Measurements from ENCODE around the gene RRM1. TPM values are rescaled to one million over a fixed set of nuclear protein-coding genes. Genes with fewer than 3 reads are reported as not detected.
A peak's percentile ranks its signal among the peaks of the same experiment; 100 is the strongest.
"Not testable (repeated sequence)": the region's sequence is repeated elsewhere in the genome, so short reads cannot be mapped to it uniquely, and the experiment has no call there.

The RRM1 gene
- total and polyA plus RNA-seq, 2 experiments from 2014 or later, result 73.4 to 91.1 TPM

DNA sequence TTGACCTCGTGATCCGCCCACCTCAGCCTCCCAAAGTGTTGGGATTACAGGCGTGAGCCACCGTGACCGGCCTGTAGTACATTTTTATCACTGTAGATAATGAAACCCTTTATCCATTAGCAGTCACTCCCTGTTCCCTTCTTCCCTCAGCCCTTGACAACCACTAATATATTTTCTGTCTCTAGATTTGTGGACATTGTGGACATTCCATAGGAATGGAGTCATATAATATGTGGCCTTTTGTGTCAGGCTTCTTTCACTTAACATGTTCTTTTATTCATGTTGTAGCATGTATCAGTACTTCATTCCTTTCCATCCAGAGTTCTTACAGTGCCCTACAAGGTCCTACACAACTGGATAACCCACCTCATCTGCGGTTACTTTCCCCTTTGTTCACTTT lies 30.5 kb downstream of the RRM1 start:
- Histone ChIP-seq H3F3A (ENCODE audit: insufficient read depth) (no peaks in the 10 kb centered on the region), H4K20me1 (ENCODE audit: insufficient read depth) (no peaks in the 10 kb centered on the region), H3K36me3 (ENCODE audit: low read depth) (peaks cover 60% of the 10 kb centered on the region), H3K9ac (no peak overlapping the region), H3K27me3 (replicated peaks; ENCODE audit: insufficient read depth) (no peaks in the 10 kb centered on the region), H3K9me3 (ENCODE audit: low read depth) (no peaks in the 10 kb centered on the region), H3K79me2 (ENCODE audit: insufficient read depth) (no peaks in the 10 kb centered on the region), H2AFZ (no peak overlapping the region), H3K4me2 (ENCODE audit: unreplicated experiment) (no peak overlapping the region), H3K9me2 (ENCODE audit: insufficient read depth) (no peaks in the 10 kb centered on the region), H3K4me3 (no peak overlapping the region), H3K27ac (no peak overlapping the region), H3K4me1 (ENCODE audit: insufficient read depth) (no peaks in the 10 kb centered on the region)
- TF ChIP-seq EZH2phosphoT487 (IDR thresholded peaks at IDR 0.05; ENCODE audit: insufficient read depth, low read depth) (no peak), EZH2 (IDR thresholded peaks at IDR 0.05; ENCODE audit: insufficient read depth, poor library complexity, severe bottlenecking) (no peak)
- no peak for DNase-seq
- in situ Hi-C loops (cut with MboI), result no loop called here
- 97 to 99% methylated on average over 6 of the region's 6 CpGs for WGBS, 2 experiments (ENCODE audit: low coverage in 1 of 2, low lambda C conversion rate in 2 of 2, missing lambda C conversion rate in 2 of 2)

DNA sequence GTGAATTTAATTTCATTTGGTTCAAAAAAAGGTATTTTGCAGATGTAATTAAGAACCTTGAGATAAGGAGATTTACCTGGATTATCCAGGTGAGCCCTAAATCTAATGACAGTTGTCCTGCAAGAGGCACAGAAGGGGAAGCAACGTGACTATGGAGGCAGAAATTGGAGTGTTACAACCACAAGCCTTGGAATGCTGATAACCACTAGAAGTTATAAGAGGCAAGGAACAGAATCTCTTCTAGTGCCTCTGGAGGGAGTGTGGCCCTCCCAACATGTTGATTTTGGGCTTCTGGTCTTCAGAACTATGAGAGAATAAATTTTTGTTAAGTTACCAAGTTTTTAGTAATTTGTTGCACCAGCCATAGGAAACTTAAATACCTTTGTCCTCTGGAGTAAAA lies 32.8 kb downstream of the RRM1 start:
- DNase-seq, result no peak
- no peak for TF ChIP-seq EZH2 (IDR thresholded peaks at IDR 0.05; ENCODE audit: insufficient read depth, poor library complexity, severe bottlenecking)
- no peak for TF ChIP-seq EZH2phosphoT487 (IDR thresholded peaks at IDR 0.05; ENCODE audit: insufficient read depth, low read depth)

DNA sequence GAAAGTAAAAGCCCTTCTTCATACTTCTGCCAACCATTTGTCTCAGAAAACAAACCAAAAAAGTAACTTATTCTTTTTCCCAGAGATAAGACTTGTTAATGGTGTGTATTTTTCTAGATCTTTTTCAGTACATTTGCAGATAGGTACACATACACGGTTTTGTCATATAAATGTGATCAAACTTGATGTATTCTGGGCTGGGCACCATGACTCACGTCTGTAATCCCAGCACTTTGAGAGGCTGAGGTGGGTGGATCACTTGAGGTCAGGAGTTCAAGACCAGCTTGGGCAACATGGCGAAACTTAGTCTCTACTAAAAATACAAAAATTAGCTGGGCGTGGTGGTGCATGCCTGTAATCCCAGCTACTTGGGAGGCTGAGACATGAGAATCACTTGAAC lies 35.6 kb downstream of the RRM1 start:
- H3K4me1 ChIP-seq (ENCODE audit: insufficient read depth); in situ Hi-C loops (cut with MboI); H3K9me2 ChIP-seq (ENCODE audit: insufficient read depth); H3K27me3 ChIP-seq (replicated peaks; ENCODE audit: insufficient read depth); H2AFZ ChIP-seq; H4K20me1 ChIP-seq (ENCODE audit: insufficient read depth); H3K9me3 ChIP-seq (ENCODE audit: low read depth); H3F3A ChIP-seq (ENCODE audit: insufficient read depth); H3K9ac ChIP-seq; H3K4me2 ChIP-seq (ENCODE audit: unreplicated experiment); DNase-seq; H3K27ac ChIP-seq; H3K4me3 ChIP-seq; H3K79me2 ChIP-seq (ENCODE audit: insufficient read depth): not testable (repeated sequence)
- H3K36me3 ChIP-seq (ENCODE audit: low read depth), result peaks cover 42% of the 10 kb centered on the region
- 69 to 76% methylated on average over 4 of the region's 4 CpGs for WGBS, 2 experiments (ENCODE audit: low coverage in 1 of 2, low lambda C conversion rate in 2 of 2, missing lambda C conversion rate in 2 of 2)

More for the DNA sequence above, 32.8 kb downstream of the RRM1 start:
- Histone ChIP-seq H3K27ac (no peak overlapping the region), H3K9ac (no peak overlapping the region), H3K27me3 (replicated peaks; ENCODE audit: insufficient read depth) (no peaks in the 10 kb centered on the region), H3K9me3 (ENCODE audit: low read depth) (no peaks in the 10 kb centered on the region), H3K4me3 (no peak overlapping the region), H3K9me2 (ENCODE audit: insufficient read depth) (no peaks in the 10 kb centered on the region), H3F3A (ENCODE audit: insufficient read depth) (no peaks in the 10 kb centered on the region), H3K4me2 (ENCODE audit: unreplicated experiment) (no peak overlapping the region), H3K79me2 (ENCODE audit: insufficient read depth) (no peaks in the 10 kb centered on the region), H3K36me3 (ENCODE audit: low read depth) (peaks cover 47% of the 10 kb centered on the region), H2AFZ (no peak overlapping the region), H4K20me1 (ENCODE audit: insufficient read depth) (no peaks in the 10 kb centered on the region), H3K4me1 (ENCODE audit: insufficient read depth) (no peaks in the 10 kb centered on the region)
- 52 to 72% methylated on average over 1 of the region's 1 CpG for WGBS, 2 experiments (ENCODE audit: low coverage in 1 of 2, low lambda C conversion rate in 2 of 2, missing lambda C conversion rate in 2 of 2)
- in situ Hi-C loops (cut with MboI), result no loop called here

DNA sequence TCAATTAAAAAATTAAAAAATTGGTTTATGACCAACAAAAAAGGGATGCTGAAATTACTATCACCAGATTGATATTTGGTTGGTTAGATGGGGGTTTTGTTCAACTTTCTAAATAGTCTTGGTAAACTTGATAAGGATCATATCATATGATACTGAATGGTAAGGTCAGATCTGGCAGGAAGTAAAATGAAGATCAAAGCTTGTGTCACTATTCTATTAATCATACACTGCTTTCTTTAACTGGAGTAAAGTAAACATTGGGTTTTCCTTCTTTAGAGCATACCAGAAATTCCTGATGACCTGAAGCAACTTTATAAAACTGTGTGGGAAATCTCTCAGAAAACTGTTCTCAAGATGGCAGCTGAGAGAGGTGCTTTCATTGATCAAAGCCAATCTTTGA lies 40.2 kb downstream of the RRM1 start:
- no peak for TF ChIP-seq EZH2phosphoT487 (IDR thresholded peaks at IDR 0.05; ENCODE audit: insufficient read depth, low read depth)
- no peak for TF ChIP-seq EZH2 (IDR thresholded peaks at IDR 0.05; ENCODE audit: insufficient read depth, poor library complexity, severe bottlenecking)
- Histone ChIP-seq H3K4me1 (ENCODE audit: insufficient read depth) (peaks cover 7% of the 10 kb centered on the region; the same call in 1 of the 2 replicates), H3F3A (ENCODE audit: insufficient read depth) (0 out of 2 replicates have a peak, but pooled peaks cover 9% of the 10 kb centered on the region), H4K20me1 (ENCODE audit: insufficient read depth) (no peaks in the 10 kb centered on the region), H3K79me2 (ENCODE audit: insufficient read depth) (no peaks in the 10 kb centered on the region), H3K4me3 (no peak overlapping the region), H3K27ac (no peak overlapping the region), H3K36me3 (ENCODE audit: low read depth) (peaks cover 49% of the 10 kb centered on the region), H2AFZ (no peak overlapping the region), H3K4me2 (ENCODE audit: unreplicated experiment) (no peak overlapping the region), H3K9me3 (ENCODE audit: low read depth) (no peaks in the 10 kb centered on the region), H3K9me2 (ENCODE audit: insufficient read depth) (no peaks in the 10 kb centered on the region), H3K27me3 (replicated peaks; ENCODE audit: insufficient read depth) (no peaks in the 10 kb centered on the region), H3K9ac (no peak overlapping the region)
- DNase-seq, result peak; percentile 23
- in situ Hi-C loops (cut with MboI), result no loop called here

DNA sequence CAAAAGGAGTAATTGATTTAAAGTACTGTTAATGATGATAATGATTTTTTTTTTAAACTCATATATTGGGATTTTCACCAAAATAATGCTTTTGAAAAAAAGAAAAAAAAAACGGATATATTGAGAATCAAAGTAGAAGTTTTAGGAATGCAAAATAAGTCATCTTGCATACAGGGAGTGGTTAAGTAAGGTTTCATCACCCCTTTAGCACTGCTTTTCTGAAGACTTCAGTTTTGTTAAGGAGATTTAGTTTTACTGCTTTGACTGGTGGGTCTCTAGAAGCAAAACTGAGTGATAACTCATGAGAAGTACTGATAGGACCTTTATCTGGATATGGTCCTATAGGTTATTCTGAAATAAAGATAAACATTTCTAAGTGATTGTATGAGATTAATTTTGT lies 43.9 kb downstream of the RRM1 start:
- H3F3A ChIP-seq (ENCODE audit: insufficient read depth), result 0 out of 2 replicates have a peak, but pooled peaks cover 9% of the 10 kb centered on the region
- H4K20me1 ChIP-seq (ENCODE audit: insufficient read depth), result no peaks in the 10 kb centered on the region; the same call in 1 of the 2 replicates
- H3K9me3 ChIP-seq (ENCODE audit: low read depth), result no peaks in the 10 kb centered on the region
- in situ Hi-C loops (cut with MboI), result no loop called here
- no peak overlapping the region for H3K27ac ChIP-seq
- no peak for DNase-seq
- no peak overlapping the region for H3K4me2 ChIP-seq (ENCODE audit: unreplicated experiment)
- WGBS, 2 experiments (ENCODE audit: low coverage in 1 of 2, low lambda C conversion rate in 2 of 2, missing lambda C conversion rate in 2 of 2), result 56 to 57% methylated on average over 1 of the region's 1 CpG
- peaks cover 49% of the 10 kb centered on the region for H3K36me3 ChIP-seq (ENCODE audit: low read depth)
- no peak overlapping the region for H3K9ac ChIP-seq
- H3K4me1 ChIP-seq (ENCODE audit: insufficient read depth), result peaks cover 7% of the 10 kb centered on the region; the same call in 1 of the 2 replicates
- H3K27me3 ChIP-seq (replicated peaks; ENCODE audit: insufficient read depth), result no peaks in the 10 kb centered on the region
- H2AFZ ChIP-seq, result no peak overlapping the region
- H3K4me3 ChIP-seq, result no peak overlapping the region
- H3K9me2 ChIP-seq (ENCODE audit: insufficient read depth), result 0 out of 2 replicates have a peak, but pooled peaks cover 2% of the 10 kb centered on the region
- H3K79me2 ChIP-seq (ENCODE audit: insufficient read depth), result no peaks in the 10 kb centered on the region
- no peak for TF ChIP-seq EZH2phosphoT487 (IDR thresholded peaks at IDR 0.05; ENCODE audit: insufficient read depth, low read depth)
- TF ChIP-seq EZH2 (IDR thresholded peaks at IDR 0.05; ENCODE audit: insufficient read depth, poor library complexity, severe bottlenecking), result no peak

All from GM23248 (cell line).